Naive thymus-derived CD4-positive, alpha-beta T cell (primary cell): Measurements from ENCODE around the gene CEP72. TPM values are rescaled to one million over a fixed set of nuclear protein-coding genes. Genes with fewer than 3 reads are reported as not detected.

Experiments
- ATAC-seq: fragments of 150-1000 bp; cut with Tn5 transposase; 2 replicates; pipeline ENCODE4 v1.10.0; 2021; ENCODE audit warnings: mild to moderate bottlenecking, moderate library complexity
- CTCF ChIA-PET: fragments of 350-600 bp; sonication (Branson Sonifier 250); formaldehyde crosslinking; loops from one replicate; lab custom pipeline; 2021; ENCODE audit warnings: antibody characterized with exemption; lab: Charles Lee
- POLR2A ChIA-PET: fragments of 350-600 bp; sonication (Branson Sonifier 250); formaldehyde crosslinking; loops from one replicate; lab custom pipeline; 2021; ENCODE audit warnings: antibody characterized with exemption, inconsistent platforms; lab: Charles Lee
- DNase-seq, 9 donors: peaks; one replicate each; pipeline versions ENCODE4 v3.0.0 to v3.0.0-alpha.2; 2020 to 2022; ENCODE audit warnings: mixed read lengths in 1 of 9
- H3K27ac ChIP-seq: one replicate; pipeline ENCODE4 v1.7.0; 2013; ENCODE audit warnings: mild to moderate bottlenecking, low read depth, low read length, moderate library complexity
- H3K27me3 ChIP-seq, 2 donors: one replicate each; pipeline ENCODE4 v1.7.0; 2013; ENCODE audit warnings: low read length in 2 of 2, mild to moderate bottlenecking in 2 of 2, moderate library complexity in 2 of 2; ENCODE audit not compliant: control insufficient read depth in 2 of 2, insufficient read depth in 2 of 2
- H3K36me3 ChIP-seq, 3 experiments: 1 replicate in 2 of 3; 2 replicates in 1 of 3; pipeline ENCODE4 v1.7.0; 2013; ENCODE audit warnings: low read length in 3 of 3, mild to moderate bottlenecking in 3 of 3, moderate library complexity in 1 of 3; ENCODE audit not compliant: insufficient read depth in 3 of 3, control insufficient read depth in 2 of 3
- H3K4me1 ChIP-seq, 2 donors: one replicate each; pipeline ENCODE4 v1.7.0; 2013; ENCODE audit warnings: low read length in 2 of 2, mild to moderate bottlenecking in 2 of 2, moderate library complexity in 1 of 2; ENCODE audit not compliant: control insufficient read depth in 2 of 2, insufficient read depth in 2 of 2
- H3K4me3 ChIP-seq: 2 replicates; pipeline ENCODE4 v1.7.0; 2013; ENCODE audit warnings: mild to moderate bottlenecking, low read length
- H3K9me3 ChIP-seq, 3 experiments: 1 replicate in 2 of 3; 2 replicates in 1 of 3; pipeline ENCODE4 v1.7.0; 2013; ENCODE audit warnings: low read length in 3 of 3; ENCODE audit not compliant: control insufficient read depth in 2 of 3
- H3K27ac Mint-ChIP-seq, 9 donors: one replicate each; pipeline ENCODE4 v1.8.0; 2020 to 2022; ENCODE audit warnings: mixed read lengths in 9 of 9, mild to moderate bottlenecking in 8 of 9, moderate library complexity in 5 of 9, inconsistent platforms in 2 of 9
- H3K27me3 Mint-ChIP-seq, 5 donors: one replicate each; pipeline ENCODE4 v1.8.0; 2021 to 2022; ENCODE audit warnings: mixed read lengths in 5 of 5, mild to moderate bottlenecking in 1 of 5
- H3K36me3 Mint-ChIP-seq, 5 donors: one replicate each; pipeline ENCODE4 v1.8.0; 2020 to 2022; ENCODE audit warnings: mixed read lengths in 5 of 5, mild to moderate bottlenecking in 3 of 5, inconsistent platforms in 1 of 5
- H3K4me1 Mint-ChIP-seq, 7 donors: one replicate each; pipeline ENCODE4 v1.8.0; 2020 to 2022; ENCODE audit warnings: mixed read lengths in 7 of 7, mild to moderate bottlenecking in 3 of 7, inconsistent platforms in 1 of 7
- H3K4me3 Mint-ChIP-seq, 10 donors: one replicate each; pipeline ENCODE4 v1.8.0; 2020 to 2022; ENCODE audit warnings: mild to moderate bottlenecking in 10 of 10, mixed read lengths in 10 of 10, moderate library complexity in 6 of 10, inconsistent platforms in 2 of 10
- H3K9me3 Mint-ChIP-seq, 11 donors: one replicate each; pipeline ENCODE4 v1.8.0; 2020 to 2022; ENCODE audit warnings: mixed read lengths in 11 of 11, mild to moderate bottlenecking in 4 of 11, inconsistent platforms in 1 of 11, moderate library complexity in 1 of 11
- intact Hi-C, 2 donors: fragments of 100-400 bp; cut with micrococcal nuclease; formaldehyde crosslinking; loops; one replicate each; pipeline ENCODE4 v1.15.1; 2023
- polyA plus RNA-seq, 2 donors: library from polyadenylated mRNA; unstranded; fragments of 300-500 nt; fragmentation: Illumina TruSeq; gene quantifications; one replicate each; pipeline ENCODE4 v1.2.3, GENCODE V29; 2021
- total RNA-seq, 6 experiments: library from RNA in 5 of 6; stranded (reverse) in 5 of 6; gene quantifications; 1 replicate in 5 of 6; 2 replicates in 1 of 6; pipeline ENCODE4 v1.2.3 and lab custom pipeline; 2021 to 2026

The CEP72 gene
- total and polyA plus RNA-seq, 7 experiments from 2014 or later: 6.0 to 33.8 (median 16.4) TPM

- no peak overlapping the region for H3K4me3 ChIP-seq
- Mint-ChIP-seq H3K9me3 (peaks cover 4 to 41% (median 28%) of the 10 kb centered on the region in 11 donors), H3K36me3 (peaks cover 1 to 12% (median 10%) of the 10 kb centered on the region in 5 donors), H3K27me3 (peaks cover 32 to 64% (median 64%) of the 10 kb centered on the region in 5 donors), H3K4me3 (no peak overlapping the region), H3K27ac (no peak overlapping the region), H3K4me1 (peaks cover 0 to 2% (median 0%) of the 10 kb centered on the region in 7 donors)
- DNase-seq (no peak), ATAC-seq (no peak)
- H3K4me1 ChIP-seq: no peaks in the 10 kb centered on the region
- H3K27ac ChIP-seq: no peak overlapping the region
- intact Hi-C loops: no loop called here
- peaks cover 0 to 23% (median 0%) of the 10 kb centered on the region in 3 experiments for H3K9me3 ChIP-seq
- ChIA-PET CTCF (no interaction called here), POLR2A (no interaction called here)
- H3K27me3 ChIP-seq: peaks cover 0 to 3% of the 10 kb centered on the region in 2 donors
- no peaks in the 10 kb centered on the region for H3K36me3 ChIP-seq
These were observed 34.3 kb upstream of the CEP72 start for GRCh38 chr5:577800-578199.

DNA sequence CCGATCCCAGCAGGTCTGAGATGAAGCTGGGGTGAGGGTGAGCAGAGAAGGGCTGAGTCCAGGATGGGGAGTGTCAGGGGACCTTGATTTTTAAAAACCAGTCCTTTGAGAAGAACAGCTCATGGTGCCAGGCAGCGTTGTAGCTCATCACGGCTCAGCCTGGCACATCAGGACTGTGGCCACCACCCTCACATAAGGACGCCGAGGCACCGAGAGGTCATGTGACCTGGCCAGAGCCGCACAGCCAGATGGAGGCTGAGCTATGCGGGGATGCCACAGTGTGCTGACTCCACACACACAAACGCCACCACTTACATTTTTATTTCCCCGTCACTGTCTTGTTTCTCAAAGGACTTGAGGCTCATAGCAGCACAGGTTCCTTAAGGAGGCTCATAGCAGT is 32.9 kb upstream of the CEP72 start:
- CTCF ChIA-PET: no interaction called here
- no peak overlapping the region for H3K4me3 ChIP-seq

GRCh38 chr5:579746-580366 is 32.3 kb upstream of the CEP72 start:
- Mint-ChIP-seq H3K27ac (no peak overlapping the region), H3K4me3 (no peak overlapping the region), H3K9me3 (peaks cover 5 to 38% (median 27%) of the 10 kb centered on the region in 11 donors), H3K4me1 (peaks cover 0 to under 1% (median 0%) of the 10 kb centered on the region in 7 donors), H3K27me3 (peaks cover 30 to 64% (median 58%) of the 10 kb centered on the region in 5 donors), H3K36me3 (peaks cover 1 to 12% (median 10%) of the 10 kb centered on the region in 5 donors)
- CTCF ChIA-PET: no interaction called here
- Histone ChIP-seq H3K4me3 (no peak overlapping the region), H3K27me3 (peaks cover 0 to 6% of the 10 kb centered on the region in 2 donors), H3K4me1 (no peaks in the 10 kb centered on the region), H3K9me3 (peaks cover 0 to 23% (median 0%) of the 10 kb centered on the region in 3 experiments), H3K27ac (no peak overlapping the region), H3K36me3 (no peaks in the 10 kb centered on the region)
- intact Hi-C loops: no loop called here
- no peak for ATAC-seq
- POLR2A ChIA-PET: no interaction called here
- DNase-seq: no peak

More for the DNA sequence above, 32.9 kb upstream of the CEP72 start:
- H3K4me1 ChIP-seq: no peaks in the 10 kb centered on the region
- DNase-seq: no peak
- H3K27me3 Mint-ChIP-seq: peaks cover 30 to 70% (median 63%) of the 10 kb centered on the region in 5 donors
- no peak overlapping the region for H3K27ac ChIP-seq
- POLR2A ChIA-PET: no interaction called here
- H3K36me3 Mint-ChIP-seq: peaks cover 1 to 12% (median 10%) of the 10 kb centered on the region in 5 donors
- peaks cover 5 to 41% (median 27%) of the 10 kb centered on the region in 11 donors for H3K9me3 Mint-ChIP-seq
- intact Hi-C loops: no loop called here
- no peak overlapping the region for H3K27ac Mint-ChIP-seq
- no peaks in the 10 kb centered on the region for H3K36me3 ChIP-seq
- H3K4me3 Mint-ChIP-seq: no peak overlapping the region
- peaks cover 0 to 6% of the 10 kb centered on the region in 2 donors for H3K27me3 ChIP-seq
- no peak for ATAC-seq
- peaks cover 0 to 23% (median 0%) of the 10 kb centered on the region in 3 experiments for H3K9me3 ChIP-seq
- peaks cover 0 to 2% (median 0%) of the 10 kb centered on the region in 7 donors for H3K4me1 Mint-ChIP-seq

DNA sequence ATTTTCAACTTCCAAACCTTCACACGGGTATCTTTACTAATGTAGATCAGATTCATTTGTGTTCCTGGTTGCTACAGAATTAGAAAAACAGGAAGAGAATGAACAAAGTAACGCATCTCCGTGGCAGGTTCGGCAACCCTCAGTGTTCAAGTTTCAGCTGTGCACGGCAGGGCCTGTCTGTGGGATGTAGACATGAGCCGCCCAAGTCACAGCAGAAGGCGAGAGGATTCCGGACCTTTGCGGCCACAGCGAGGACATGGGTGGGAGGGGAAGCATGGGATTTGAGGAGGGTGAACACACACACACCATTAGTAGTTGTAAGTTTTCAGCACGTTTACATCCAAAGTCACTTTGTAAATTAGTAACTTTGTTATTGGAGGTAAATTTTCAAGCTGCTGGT is 31.7 kb upstream of the CEP72 start:
- H3K4me1 ChIP-seq: no peaks in the 10 kb centered on the region
- intact Hi-C loops: no loop called here
- peaks cover 0 to 6% of the 10 kb centered on the region in 2 donors for H3K27me3 ChIP-seq
- H3K27me3 Mint-ChIP-seq: peaks cover 31 to 58% (median 54%) of the 10 kb centered on the region in 5 donors
- H3K4me1 Mint-ChIP-seq: no peaks in the 10 kb centered on the region
- peaks cover 5 to 32% (median 21%) of the 10 kb centered on the region in 11 donors for H3K9me3 Mint-ChIP-seq
- ChIA-PET POLR2A (no interaction called here), CTCF (no interaction called here)
- peaks cover 1 to 8% (median 5%) of the 10 kb centered on the region in 5 donors for H3K36me3 Mint-ChIP-seq
- H3K27ac Mint-ChIP-seq: no peak overlapping the region
- no peak for DNase-seq
- peaks cover 0 to 19% (median 0%) of the 10 kb centered on the region in 3 experiments for H3K9me3 ChIP-seq
- no peak overlapping the region for H3K4me3 Mint-ChIP-seq
- H3K36me3 ChIP-seq: no peaks in the 10 kb centered on the region
- no peak overlapping the region for H3K27ac ChIP-seq
- no peak overlapping the region for H3K4me3 ChIP-seq
- ATAC-seq: no peak

GRCh38 chr5:581266-581665 is 30.9 kb upstream of the CEP72 start:
- H3K4me3 Mint-ChIP-seq: no peak overlapping the region
- peaks cover 28 to 55% (median 47%) of the 10 kb centered on the region in 5 donors for H3K27me3 Mint-ChIP-seq
- H3K4me1 ChIP-seq: no peaks in the 10 kb centered on the region
- no peaks in the 10 kb centered on the region for H3K36me3 ChIP-seq
- CTCF ChIA-PET: no interaction called here
- peaks cover 3 to 24% (median 17%) of the 10 kb centered on the region in 11 donors for H3K9me3 Mint-ChIP-seq
- no peak overlapping the region for H3K4me3 ChIP-seq
- intact Hi-C loops: no loop called here
- H3K9me3 ChIP-seq: peaks cover 0 to 10% (median 0%) of the 10 kb centered on the region in 3 experiments
- POLR2A ChIA-PET: no interaction called here
- H3K27ac ChIP-seq: no peak overlapping the region
- H3K27me3 ChIP-seq: peaks cover 0 to 6% of the 10 kb centered on the region in 2 donors
- H3K36me3 Mint-ChIP-seq: peaks cover 0 to 6% (median 3%) of the 10 kb centered on the region in 5 donors
- peaks cover 0 to 2% (median 0%) of the 10 kb centered on the region in 7 donors for H3K4me1 Mint-ChIP-seq
- ATAC-seq (no peak), DNase-seq (no peak)
- H3K27ac Mint-ChIP-seq: no peak overlapping the region

DNA sequence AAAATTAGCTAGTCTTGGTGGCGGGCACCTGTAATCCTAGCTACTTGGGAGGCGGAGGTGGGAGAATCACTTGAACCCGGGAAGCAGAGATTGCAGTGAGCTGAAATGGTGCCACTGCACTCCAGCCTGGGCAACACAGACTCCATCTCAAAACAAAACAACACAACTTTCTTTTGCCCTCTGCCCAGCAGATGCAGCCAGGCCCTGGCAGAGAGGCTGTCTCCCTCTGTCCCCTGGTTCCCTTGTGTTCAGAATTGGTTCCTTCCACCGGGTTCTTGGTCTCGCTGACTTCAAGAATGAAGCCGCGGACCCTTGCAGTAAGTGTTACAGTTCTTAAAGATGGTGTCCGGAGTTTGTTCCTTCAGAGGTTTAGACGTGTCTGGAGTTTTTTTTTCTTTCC is 30.2 kb upstream of the CEP72 start:
- Mint-ChIP-seq H3K27me3 (peaks cover 25 to 52% (median 47%) of the 10 kb centered on the region in 5 donors), H3K9me3 (peaks cover 0 to 17% (median 12%) of the 10 kb centered on the region in 11 donors), H3K4me1 (peaks cover 0 to 2% (median 0%) of the 10 kb centered on the region in 7 donors), H3K4me3 (no peak overlapping the region), H3K36me3 (peaks cover 0 to 6% (median 1%) of the 10 kb centered on the region in 5 donors), H3K27ac (no peak overlapping the region)
- ChIA-PET CTCF (no interaction called here), POLR2A (no interaction called here)
- peaks cover 0 to 6% (median 0%) of the 10 kb centered on the region in 3 experiments for H3K9me3 ChIP-seq
- peaks cover 0 to 4% of the 10 kb centered on the region in 2 donors for H3K27me3 ChIP-seq
- ATAC-seq: no peak
- H3K4me3 ChIP-seq: no peak overlapping the region
- no peaks in the 10 kb centered on the region for H3K36me3 ChIP-seq
- intact Hi-C loops: no loop called here
- H3K27ac ChIP-seq: no peak overlapping the region
- DNase-seq: no peak
- H3K4me1 ChIP-seq: no peaks in the 10 kb centered on the region
